Measurements from ENCODE around the gene NEU1.

- no peak for TF ChIP-seq CTCF (IDR thresholded peaks at IDR 0.05)
- no peak for TF ChIP-seq EP300 (IDR thresholded peaks at IDR 0.05)
Observed at GRCh38 chr6:31836474-31837368, 25.9 kb downstream of the NEU1 start.

All from ovary (tissue), 3 donors.